GM18519 (cell line): ENCODE results near the gene DDX11.
"Not testable (repeated sequence)": the region's sequence is repeated elsewhere in the genome, so short reads cannot be mapped to it uniquely, and the experiment has no call there.

Experiments used
- ATAC-seq: cut with Tn5 transposase; IDR thresholded peaks from one replicate; pipeline ENCODE4 v1.9.1; 2021; ENCODE audit warnings: mild to moderate bottlenecking, moderate library complexity; ENCODE audit not compliant: unreplicated experiment, low FRiP score

Gene DDX11

GRCh38 chr12:31119192-31119802 is 45.6 kb downstream of the DDX11 start:
- no peak for ATAC-seq

- ATAC-seq: no peak
Measured at GRCh38 chr12:31119803-31120211, 46.1 kb downstream of the DDX11 start.

GRCh38 chr12:31120392-31121008 is 46.8 kb downstream of the DDX11 start:
- ATAC-seq: no peak

- not testable (repeated sequence) for ATAC-seq
Measured at GRCh38 chr12:31121022-31121728, 47.5 kb downstream of the DDX11 start.

DNA sequence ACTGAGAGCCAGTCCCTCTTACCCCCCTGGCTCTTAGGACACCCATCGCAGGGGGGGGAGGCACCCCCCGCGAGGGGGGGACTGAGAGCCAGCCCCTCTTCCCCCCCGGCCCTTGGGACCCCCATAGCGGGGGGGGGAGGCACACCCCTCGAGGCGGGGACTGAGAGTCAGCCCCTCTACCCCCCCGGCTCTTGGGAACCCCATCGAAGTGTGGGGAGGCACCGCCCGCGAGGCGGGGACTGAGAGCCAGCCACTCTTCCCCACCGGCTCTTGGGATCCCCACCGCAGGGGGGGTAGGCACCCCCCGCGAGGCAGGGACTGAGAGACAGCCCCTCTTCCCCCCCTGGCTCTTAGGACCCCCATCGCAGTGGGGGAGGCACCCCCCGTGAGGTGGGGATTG is 48.8 kb downstream of the DDX11 start:
- ATAC-seq: no peak

DNA sequence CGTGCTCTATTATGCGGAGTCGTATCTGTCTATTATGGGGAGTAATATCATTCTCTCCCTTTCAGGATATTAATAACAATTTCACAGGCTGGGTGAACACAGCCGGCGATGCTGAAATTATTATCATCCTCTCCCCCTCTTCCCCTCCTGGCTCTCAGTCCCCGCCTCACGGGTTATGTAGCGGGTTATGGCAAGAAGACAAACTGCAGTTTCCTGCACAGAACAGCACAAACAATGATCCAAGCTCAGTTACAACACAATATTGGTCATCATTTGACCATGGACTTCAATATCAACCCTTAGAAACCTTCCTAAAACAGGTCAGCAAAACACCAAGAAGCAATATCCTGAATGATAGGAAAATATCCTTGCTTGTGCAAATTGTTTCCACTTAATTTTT is 50.5 kb downstream of the DDX11 start:
- not testable (repeated sequence) for ATAC-seq

- not testable (repeated sequence) for ATAC-seq
Measured at GRCh38 chr12:31125171-31125570, 51.5 kb downstream of the DDX11 start.

- not testable (repeated sequence) for ATAC-seq
Measured at GRCh38 chr12:31127209-31127848, 53.7 kb downstream of the DDX11 start.

DNA sequence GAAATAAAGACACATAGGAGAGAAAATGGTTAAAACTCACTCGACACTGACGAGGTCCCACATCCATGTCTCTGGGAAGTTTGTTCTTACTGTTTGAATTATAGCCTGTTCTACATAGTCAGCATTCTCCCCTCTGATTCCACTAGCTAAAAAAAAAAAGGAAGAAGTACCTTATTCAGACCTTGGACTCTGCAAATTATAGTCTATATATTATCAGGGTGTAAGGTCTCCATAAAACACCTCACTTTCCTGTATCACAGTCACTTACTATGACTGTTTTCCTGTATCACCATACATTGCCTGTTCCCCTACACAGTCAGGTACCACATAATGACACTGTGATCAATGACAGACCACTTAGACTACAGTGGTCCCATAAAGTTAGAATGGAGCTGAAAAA is 62.9 kb downstream of the DDX11 start:
- ATAC-seq: not testable (repeated sequence)

GRCh38 chr12:31144768-31145167 is 71.1 kb downstream of the DDX11 start:
- not testable (repeated sequence) for ATAC-seq

DNA sequence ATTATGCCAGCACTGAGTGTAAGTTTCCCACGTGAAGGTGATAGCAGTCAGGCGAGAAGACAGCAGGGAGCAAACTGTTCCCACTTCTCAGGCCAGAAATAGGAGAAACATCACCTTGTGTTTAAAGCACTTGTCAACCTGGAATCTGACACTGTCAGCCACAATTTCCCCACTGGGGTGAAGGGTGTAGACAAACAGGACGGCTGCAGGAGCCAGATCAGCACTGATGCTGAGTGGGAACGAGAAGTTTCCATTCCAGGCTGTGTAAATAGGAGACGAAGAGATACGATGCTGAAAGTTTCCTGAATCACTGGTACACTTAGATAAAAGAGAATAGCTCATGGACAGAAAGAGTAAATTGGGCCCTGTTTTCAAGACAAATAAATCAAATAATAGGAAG is 71.6 kb downstream of the DDX11 start:
- not testable (repeated sequence) for ATAC-seq

DNA sequence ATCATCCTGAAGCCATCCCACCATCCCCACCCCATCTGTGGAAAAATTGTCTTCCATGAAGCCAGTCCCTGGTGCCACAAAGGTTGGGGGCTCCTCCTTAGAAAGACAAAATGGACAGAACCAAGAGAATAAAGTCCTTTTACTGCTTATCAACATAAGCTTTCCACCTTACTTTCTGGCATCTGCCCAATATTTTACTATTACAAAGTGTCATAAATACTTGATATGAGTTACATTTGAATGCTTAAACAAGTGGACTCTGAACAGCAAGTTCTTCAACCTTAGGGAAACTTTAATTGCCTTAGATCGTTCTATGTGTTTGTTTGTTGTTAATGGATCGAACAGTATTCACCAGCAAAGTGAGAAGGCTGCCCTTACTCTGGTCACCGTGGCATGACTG is 73.8 kb downstream of the DDX11 start:
- ATAC-seq: not testable (repeated sequence)

DNA sequence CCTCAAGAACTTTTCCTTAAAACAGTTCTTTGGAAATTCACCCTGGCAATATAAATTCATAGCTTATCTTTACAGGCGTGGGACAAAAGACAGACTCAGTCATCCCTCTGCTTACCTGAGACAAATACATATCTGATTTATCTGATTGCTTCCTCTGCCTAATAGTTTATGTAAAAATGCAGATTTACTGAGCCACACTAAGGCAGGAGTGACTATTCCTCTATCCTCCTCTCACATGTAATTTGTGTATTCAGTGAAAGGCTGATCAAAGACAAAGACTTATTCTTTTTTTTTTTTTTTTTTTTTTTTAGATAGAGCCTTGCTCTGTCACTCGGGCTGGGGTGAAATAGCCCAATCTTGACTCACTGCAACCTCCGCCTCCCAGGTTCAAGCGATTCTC is 77.1 kb downstream of the DDX11 start:
- not testable (repeated sequence) for ATAC-seq
